PC-9 (cell line): Measurements from ENCODE around the gene TLE3.

Source experiments
- CTCF ChIP-seq: fragments of 200-600 bp; sonication (generic); conservative IDR thresholded peaks from 2 replicates; pipeline ENCODE4 v1.6.1; 2017; ENCODE audit warnings: mixed run types, antibody characterized with exemption, mild to moderate bottlenecking, moderate library complexity
- EZH2 ChIP-seq: fragments of 200-600 bp; sonication (generic); IDR thresholded peaks from 2 replicates; pipeline ENCODE4 v1.8.0; 2017; ENCODE audit warnings: antibody characterized with exemption, low read depth

DNA sequence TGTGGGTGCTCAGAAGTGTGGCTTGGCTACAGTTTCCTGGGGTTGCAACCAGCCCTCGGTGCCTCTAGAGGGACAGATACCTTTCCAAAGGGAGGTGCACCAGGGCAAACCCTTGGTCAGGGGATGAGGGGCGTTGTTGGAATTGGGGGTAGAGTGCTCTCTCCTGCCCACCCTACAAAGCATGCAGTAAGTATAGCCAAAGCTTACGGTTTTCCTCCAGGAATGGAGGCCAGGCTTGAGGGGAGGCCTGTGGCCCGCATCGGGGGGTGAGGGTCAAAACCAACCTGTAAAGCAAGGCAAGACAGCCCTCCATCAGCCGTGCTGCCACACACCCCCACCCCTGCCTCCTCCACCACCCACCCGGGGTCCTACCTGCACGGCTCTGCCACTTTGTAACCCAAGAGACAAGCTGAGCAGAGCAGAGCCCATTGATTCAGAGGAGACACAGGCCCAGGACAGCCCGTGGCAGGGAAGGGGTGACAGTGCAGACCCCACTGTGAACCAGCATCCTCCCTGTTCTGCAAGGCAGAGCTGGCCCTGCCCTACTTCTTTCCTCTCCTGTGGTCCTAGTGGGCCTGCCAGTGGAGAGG is 41.5 kb downstream of the TLE3 start:
- TF ChIP-seq CTCF: no peak
- no peak for TF ChIP-seq EZH2
